ENCODE measurements around the gene EFCAB12.

Gene EFCAB12

GRCh38 chr3:129449279-129450115, 21.1 kb upstream of the EFCAB12 start:
- Histone ChIP-seq H3K4me3 (ENCODE audit: low read depth in 1 of 2, low read length in 2 of 2) (no peak overlapping the region), H3K9ac (ENCODE audit: low read depth, low read length) (no peak overlapping the region), H3K27ac (ENCODE audit: low read length) (no peak overlapping the region), H3K9me3 (ENCODE audit: insufficient read depth, low read length, severe bottlenecking) (no peaks in the 10 kb centered on the region), H2AFZ (ENCODE audit: low read depth, low read length) (no peak overlapping the region), H3K4me2 (ENCODE audit: insufficient read depth, low read length) (no peak overlapping the region), H3K27me3 (ENCODE audit: insufficient read depth, low read length, poor library complexity) (no peaks in the 10 kb centered on the region), H4K20me1 (ENCODE audit: insufficient read depth, low read length) (no peaks in the 10 kb centered on the region), H3K4me1 (ENCODE audit: insufficient read depth, low read length) (no peaks in the 10 kb centered on the region), H3K79me2 (ENCODE audit: insufficient read depth, low read length) (peaks cover 4% of the 10 kb centered on the region; the same call in 1 of the 2 replicates), H3K36me3 (ENCODE audit: insufficient read depth, low read length) (peaks cover 32% of the 10 kb centered on the region)
- no peak for ATAC-seq (ENCODE audit: insufficient read depth, low read depth)
- DNase-seq: no peak
- no peak for TF ChIP-seq EZH2 (IDR thresholded peaks at IDR 0.05; ENCODE audit: borderline replicate concordance, low read depth, low read length, severe bottlenecking)
- TF ChIP-seq, protein P1, sequence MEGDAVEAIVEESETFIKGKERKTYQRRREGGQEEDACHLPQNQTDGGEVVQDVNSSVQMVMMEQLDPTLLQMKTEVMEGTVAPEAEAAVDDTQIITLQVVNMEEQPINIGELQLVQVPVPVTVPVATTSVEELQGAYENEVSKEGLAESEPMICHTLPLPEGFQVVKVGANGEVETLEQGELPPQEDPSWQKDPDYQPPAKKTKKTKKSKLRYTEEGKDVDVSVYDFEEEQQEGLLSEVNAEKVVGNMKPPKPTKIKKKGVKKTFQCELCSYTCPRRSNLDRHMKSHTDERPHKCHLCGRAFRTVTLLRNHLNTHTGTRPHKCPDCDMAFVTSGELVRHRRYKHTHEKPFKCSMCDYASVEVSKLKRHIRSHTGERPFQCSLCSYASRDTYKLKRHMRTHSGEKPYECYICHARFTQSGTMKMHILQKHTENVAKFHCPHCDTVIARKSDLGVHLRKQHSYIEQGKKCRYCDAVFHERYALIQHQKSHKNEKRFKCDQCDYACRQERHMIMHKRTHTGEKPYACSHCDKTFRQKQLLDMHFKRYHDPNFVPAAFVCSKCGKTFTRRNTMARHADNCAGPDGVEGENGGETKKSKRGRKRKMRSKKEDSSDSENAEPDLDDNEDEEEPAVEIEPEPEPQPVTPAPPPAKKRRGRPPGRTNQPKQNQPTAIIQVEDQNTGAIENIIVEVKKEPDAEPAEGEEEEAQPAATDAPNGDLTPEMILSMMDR (IDR thresholded peaks at IDR 0.05; ENCODE audit: borderline replicate concordance, extremely low read depth, low read length, poor library complexity, severe bottlenecking): no peak

- DNase-seq (no peak), ATAC-seq (ENCODE audit: insufficient read depth, low read depth) (no peak)
- peaks cover 5% of the 10 kb centered on the region; the same call in 1 of the 2 replicates for H3K79me2 ChIP-seq (ENCODE audit: insufficient read depth, low read length)
- H4K20me1 ChIP-seq (ENCODE audit: insufficient read depth, low read length): no peaks in the 10 kb centered on the region
- H3K27ac ChIP-seq (ENCODE audit: low read length): no peak overlapping the region
- no peak overlapping the region for H3K4me2 ChIP-seq (ENCODE audit: insufficient read depth, low read length)
- peaks cover 26% of the 10 kb centered on the region for H3K36me3 ChIP-seq (ENCODE audit: insufficient read depth, low read length)
- no peaks in the 10 kb centered on the region for H3K9me3 ChIP-seq (ENCODE audit: insufficient read depth, low read length, severe bottlenecking)
- no peak for TF ChIP-seq EZH2 (IDR thresholded peaks at IDR 0.05; ENCODE audit: borderline replicate concordance, low read depth, low read length, severe bottlenecking)
- TF ChIP-seq, protein P1 (IDR thresholded peaks at IDR 0.05; ENCODE audit: borderline replicate concordance, extremely low read depth, low read length, poor library complexity, severe bottlenecking): no peak
- no peak overlapping the region for H2AFZ ChIP-seq (ENCODE audit: low read depth, low read length)
- no peaks in the 10 kb centered on the region for H3K27me3 ChIP-seq (ENCODE audit: insufficient read depth, low read length, poor library complexity)
- H3K9ac ChIP-seq (ENCODE audit: low read depth, low read length): no peak overlapping the region
- H3K4me1 ChIP-seq (ENCODE audit: insufficient read depth, low read length): no peaks in the 10 kb centered on the region
- no peak overlapping the region for H3K4me3 ChIP-seq (ENCODE audit: low read depth in 1 of 2, low read length in 2 of 2)
Measured at GRCh38 chr3:129448186-129448895, 19.9 kb upstream of the EFCAB12 start.

GRCh38 chr3:129446926-129447325, 18.5 kb upstream of the EFCAB12 start:
- DNase-seq (no peak), ATAC-seq (ENCODE audit: insufficient read depth, low read depth) (no peak)
- H4K20me1 ChIP-seq (ENCODE audit: insufficient read depth, low read length): no peaks in the 10 kb centered on the region
- TF ChIP-seq, protein P1 (IDR thresholded peaks at IDR 0.05; ENCODE audit: borderline replicate concordance, extremely low read depth, low read length, poor library complexity, severe bottlenecking): no peak
- TF ChIP-seq EZH2 (IDR thresholded peaks at IDR 0.05; ENCODE audit: borderline replicate concordance, low read depth, low read length, severe bottlenecking): no peak
- no peaks in the 10 kb centered on the region for H3K9me3 ChIP-seq (ENCODE audit: insufficient read depth, low read length, severe bottlenecking)
- H3K4me2 ChIP-seq (ENCODE audit: insufficient read depth, low read length): no peak overlapping the region
- H3K4me1 ChIP-seq (ENCODE audit: insufficient read depth, low read length): peaks cover 9% of the 10 kb centered on the region
- no peak overlapping the region for H3K4me3 ChIP-seq (ENCODE audit: low read depth in 1 of 2, low read length in 2 of 2)
- H2AFZ ChIP-seq (ENCODE audit: low read depth, low read length): no peak overlapping the region
- no peak overlapping the region for H3K9ac ChIP-seq (ENCODE audit: low read depth, low read length)
- H3K27ac ChIP-seq (ENCODE audit: low read length): no peak overlapping the region
- H3K79me2 ChIP-seq (ENCODE audit: insufficient read depth, low read length): peaks cover 19% of the 10 kb centered on the region
- no peaks in the 10 kb centered on the region for H3K27me3 ChIP-seq (ENCODE audit: insufficient read depth, low read length, poor library complexity)
- H3K36me3 ChIP-seq (ENCODE audit: insufficient read depth, low read length): peaks cover 12% of the 10 kb centered on the region; the same call in 1 of the 2 replicates
